Measurements from ENCODE around the gene CEACAM16. TPM values are rescaled to one million over a fixed set of nuclear protein-coding genes. Genes with fewer than 3 reads are reported as not detected.

CEACAM16 gene
- total RNA-seq, 2 experiments from 2014 or later: not detected

- POLR2A ChIA-PET: interaction anchor here (0.6 kb wide), 1 partner anchor 290 kb away, joined by 5 read pairs; no protein-coding TSS in a partner anchor
- CTCF ChIA-PET: interaction anchor here (3.1 to 6.5 kb wide), 2 partner anchors 14 to 33 kb away, joined by 20 to 43 read pairs; no protein-coding TSS in a partner anchor
- Mint-ChIP-seq H3K27ac (no peak overlapping the region), H3K4me1 (ENCODE audit: low read depth) (peaks cover 7% of the 10 kb centered on the region), H3K27me3 (no peaks in the 10 kb centered on the region), H3K9me3 (no peaks in the 10 kb centered on the region), H3K36me3 (ENCODE audit: low read depth) (no peaks in the 10 kb centered on the region), H3K4me3 (no peak overlapping the region)
- intact Hi-C loops (cut with micrococcal nuclease): no loop called here
- ATAC-seq (no peak), DNase-seq (no peak)
- TF ChIP-seq CTCF (IDR thresholded peaks at IDR 0.05): no peak
Observed at GRCh38 chr19:44738136-44738535, 39.2 kb downstream of the CEACAM16 start.

- intact Hi-C loops (cut with micrococcal nuclease): no loop called here
- CTCF ChIA-PET: interaction anchor here (0.8 to 6.5 kb wide), 4 partner anchors 10 to 49 kb away, joined by 3 to 43 read pairs (median 12); no protein-coding TSS in a partner anchor
- no peak for DNase-seq
- Mint-ChIP-seq H3K9me3 (no peaks in the 10 kb centered on the region), H3K36me3 (ENCODE audit: low read depth) (no peaks in the 10 kb centered on the region), H3K27me3 (no peaks in the 10 kb centered on the region), H3K27ac (no peak overlapping the region), H3K4me3 (no peak overlapping the region), H3K4me1 (ENCODE audit: low read depth) (peaks cover 7% of the 10 kb centered on the region)
- POLR2A ChIA-PET: interaction anchor here (0.5 to 1.1 kb wide), 2 partner anchors 29 to 76 kb away, joined by 3 read pairs; no protein-coding TSS in a partner anchor
- ATAC-seq: no peak
- TF ChIP-seq CTCF (IDR thresholded peaks at IDR 0.05): no peak
Observed at GRCh38 chr19:44738603-44739558, 39.9 kb downstream of the CEACAM16 start.

GRCh38 chr19:44740351-44740824, 41.4 kb downstream of the CEACAM16 start:
- ATAC-seq: peak; percentile 22
- H3K27ac Mint-ChIP-seq: no peak overlapping the region
- POLR2A ChIA-PET: interaction anchor here (0.7 kb wide), 1 partner anchor 26 kb away, joined by 3 read pairs; no protein-coding TSS in a partner anchor

GRCh38 chr19:44741258-44741731, 42.3 kb downstream of the CEACAM16 start:
- H3K27me3 Mint-ChIP-seq: no peaks in the 10 kb centered on the region
- no peaks in the 10 kb centered on the region for H3K36me3 Mint-ChIP-seq (ENCODE audit: low read depth)
- CTCF ChIA-PET: interaction anchor here (1.0 to 6.5 kb wide), 6 partner anchors 8 to 43 kb away, joined by 3 to 43 read pairs (median 4); no protein-coding TSS in a partner anchor
- no peak overlapping the region for H3K4me3 Mint-ChIP-seq
- peak overlapping the region; percentile 20 for H3K27ac Mint-ChIP-seq
- DNase-seq (no peak), ATAC-seq (peak; percentile 12)
- POLR2A ChIA-PET: no interaction called here
- TF ChIP-seq CTCF (IDR thresholded peaks at IDR 0.05): no peak
- intact Hi-C loops (cut with micrococcal nuclease): no loop called here
- no peaks in the 10 kb centered on the region for H3K9me3 Mint-ChIP-seq
- H3K4me1 Mint-ChIP-seq (ENCODE audit: low read depth): peaks cover 11% of the 10 kb centered on the region

More at GRCh38 chr19:44740351-44740824, 41.4 kb downstream of the CEACAM16 start:
- Mint-ChIP-seq H3K9me3 (no peaks in the 10 kb centered on the region), H3K36me3 (ENCODE audit: low read depth) (no peaks in the 10 kb centered on the region), H3K4me1 (ENCODE audit: low read depth) (peaks cover 7% of the 10 kb centered on the region), H3K27me3 (no peaks in the 10 kb centered on the region), H3K4me3 (no peak overlapping the region)
- no peak for DNase-seq
- intact Hi-C loops (cut with micrococcal nuclease): no loop called here
- TF ChIP-seq CTCF (IDR thresholded peaks at IDR 0.05): no peak
- CTCF ChIA-PET: interaction anchor here (1.0 to 6.5 kb wide), 6 partner anchors 9 to 44 kb away, joined by 3 to 43 read pairs (median 4); no protein-coding TSS in a partner anchor
